UCSD-AML1 (cell line): ENCODE data around the gene PRSS12.
"Not testable (repeated sequence)": the region's sequence is repeated elsewhere in the genome, so short reads cannot be mapped to it uniquely, and the experiment has no call there.

Source experiments
- DNase-seq: peaks from one replicate; lab custom pipeline; 2025; ENCODE audit not compliant: unreplicated experiment; lab: John Stamatoyannopoulos, UW

The PRSS12 gene, protein sequence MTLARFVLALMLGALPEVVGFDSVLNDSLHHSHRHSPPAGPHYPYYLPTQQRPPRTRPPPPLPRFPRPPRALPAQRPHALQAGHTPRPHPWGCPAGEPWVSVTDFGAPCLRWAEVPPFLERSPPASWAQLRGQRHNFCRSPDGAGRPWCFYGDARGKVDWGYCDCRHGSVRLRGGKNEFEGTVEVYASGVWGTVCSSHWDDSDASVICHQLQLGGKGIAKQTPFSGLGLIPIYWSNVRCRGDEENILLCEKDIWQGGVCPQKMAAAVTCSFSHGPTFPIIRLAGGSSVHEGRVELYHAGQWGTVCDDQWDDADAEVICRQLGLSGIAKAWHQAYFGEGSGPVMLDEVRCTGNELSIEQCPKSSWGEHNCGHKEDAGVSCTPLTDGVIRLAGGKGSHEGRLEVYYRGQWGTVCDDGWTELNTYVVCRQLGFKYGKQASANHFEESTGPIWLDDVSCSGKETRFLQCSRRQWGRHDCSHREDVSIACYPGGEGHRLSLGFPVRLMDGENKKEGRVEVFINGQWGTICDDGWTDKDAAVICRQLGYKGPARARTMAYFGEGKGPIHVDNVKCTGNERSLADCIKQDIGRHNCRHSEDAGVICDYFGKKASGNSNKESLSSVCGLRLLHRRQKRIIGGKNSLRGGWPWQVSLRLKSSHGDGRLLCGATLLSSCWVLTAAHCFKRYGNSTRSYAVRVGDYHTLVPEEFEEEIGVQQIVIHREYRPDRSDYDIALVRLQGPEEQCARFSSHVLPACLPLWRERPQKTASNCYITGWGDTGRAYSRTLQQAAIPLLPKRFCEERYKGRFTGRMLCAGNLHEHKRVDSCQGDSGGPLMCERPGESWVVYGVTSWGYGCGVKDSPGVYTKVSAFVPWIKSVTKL

DNA sequence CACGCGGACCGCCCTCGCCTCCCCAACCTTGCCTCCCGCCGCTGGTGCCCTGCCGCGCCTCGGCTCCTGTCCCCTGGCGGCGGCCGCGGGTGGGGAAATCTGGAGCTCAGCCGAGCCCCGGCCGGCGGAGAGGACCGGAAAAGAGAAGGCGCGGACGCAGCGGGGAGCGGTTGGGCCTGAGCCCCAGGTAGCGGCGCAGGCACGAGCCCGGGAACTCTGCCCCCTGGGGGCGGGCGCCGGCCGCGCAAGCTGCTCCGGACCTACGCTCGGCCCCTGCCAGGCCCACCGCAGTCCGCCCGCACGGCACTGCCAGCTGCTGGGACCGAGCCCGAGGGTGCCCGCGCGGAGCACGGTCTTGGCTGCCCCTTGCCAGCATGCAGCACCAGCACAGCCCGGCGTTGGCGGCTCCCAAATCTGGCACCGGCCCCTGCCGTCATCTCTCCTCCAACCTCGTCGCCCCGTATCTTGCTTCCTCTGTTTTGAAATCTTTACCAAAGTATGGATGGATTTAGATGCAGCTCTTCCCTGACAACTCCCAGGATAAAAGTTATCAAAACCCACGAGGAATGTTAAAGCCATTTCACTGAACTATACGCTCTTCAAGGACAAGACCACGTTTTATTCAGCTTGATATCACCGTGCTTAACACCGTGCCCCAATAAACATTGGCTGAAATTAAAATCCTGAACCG lies at the start of gene PRSS12:
PRSS12 (minus strand) TSS at position 161 of the 691 bp plus-strand sequence. CDS start 283 bp downstream, outside the sequence.
- peak; percentile 15 for DNase-seq

DNA sequence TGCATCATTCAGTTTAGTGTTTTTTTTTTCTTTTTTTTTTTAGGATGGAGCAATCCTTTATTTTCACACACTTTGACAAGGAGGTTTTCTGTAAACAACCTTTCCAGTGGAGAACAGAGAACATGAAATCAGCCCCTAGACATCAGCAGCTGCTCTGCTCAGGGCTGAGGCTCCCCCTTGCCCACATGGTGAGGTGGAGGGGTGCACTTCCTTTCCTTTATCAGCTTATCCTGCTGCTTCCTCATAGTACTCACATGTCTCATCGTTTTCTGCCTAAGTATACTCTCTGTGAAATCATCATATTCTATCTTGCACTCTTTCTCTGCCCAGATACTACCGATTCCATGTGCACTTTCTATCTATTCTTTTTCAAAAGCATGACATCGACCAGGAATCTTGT lies 47.6 kb upstream of the PRSS12 start:
- peak; percentile 11 for DNase-seq

DNA sequence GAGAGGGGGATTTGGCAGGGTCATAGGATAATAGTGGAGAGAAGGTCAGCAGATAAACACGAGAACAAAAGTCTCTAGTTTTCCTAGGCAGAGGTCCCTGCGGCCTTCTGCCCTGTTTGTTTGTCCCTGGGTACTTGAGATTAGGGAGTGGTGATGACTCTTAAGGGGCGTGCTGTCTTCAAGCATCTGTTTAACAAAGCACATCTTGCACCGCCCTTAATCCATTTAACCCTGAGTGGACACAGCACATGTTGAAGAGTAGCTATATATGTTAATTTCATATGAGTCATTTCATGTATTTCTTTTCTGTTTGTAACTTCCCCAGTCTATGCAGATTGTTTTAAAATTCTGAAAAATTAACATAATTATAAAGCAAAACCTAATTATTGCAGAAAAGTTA lies 47.1 kb upstream of the PRSS12 start:
- DNase-seq = not testable (repeated sequence)

DNA sequence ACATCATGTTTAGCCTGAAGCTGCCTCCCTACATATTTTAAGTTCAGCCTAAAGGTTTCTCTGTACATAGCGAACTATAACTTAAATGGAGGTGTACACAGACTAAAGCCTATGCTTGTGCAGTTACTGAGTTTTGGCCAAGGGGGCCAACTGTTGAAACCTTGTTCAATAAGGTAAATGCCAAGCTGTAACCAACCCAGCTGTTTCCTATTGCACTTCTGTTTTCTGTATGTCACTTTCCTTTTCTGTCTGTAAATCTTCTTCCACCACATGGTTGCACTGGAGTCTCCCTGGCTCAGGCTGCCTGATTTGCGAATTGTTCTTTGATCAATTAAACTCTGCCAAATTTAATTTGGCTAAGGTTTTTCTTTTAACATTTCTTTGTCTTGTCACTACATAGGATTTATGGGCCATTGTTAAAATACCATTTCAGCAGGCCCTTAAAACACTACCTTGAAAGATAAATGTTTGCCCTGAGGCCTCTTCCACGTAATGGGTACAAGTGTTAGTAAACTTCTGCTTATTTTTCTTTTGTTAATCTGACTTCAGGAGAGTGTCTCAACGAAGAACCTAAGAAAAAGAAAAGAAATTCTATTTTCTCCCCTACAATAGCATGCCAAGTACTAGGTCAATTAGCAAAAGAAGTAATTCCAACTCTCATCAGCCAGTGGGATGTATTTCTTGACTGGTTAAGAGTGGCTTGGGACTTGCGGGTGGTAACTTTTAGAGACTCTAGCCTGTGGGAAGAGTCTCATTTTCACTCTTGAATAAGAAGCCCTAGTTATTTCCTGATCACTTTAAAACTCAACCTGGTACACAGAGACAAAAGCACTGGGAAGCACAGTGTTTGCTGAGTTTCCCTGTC lies 45.7 kb upstream of the PRSS12 start:
- no peak for DNase-seq

DNA sequence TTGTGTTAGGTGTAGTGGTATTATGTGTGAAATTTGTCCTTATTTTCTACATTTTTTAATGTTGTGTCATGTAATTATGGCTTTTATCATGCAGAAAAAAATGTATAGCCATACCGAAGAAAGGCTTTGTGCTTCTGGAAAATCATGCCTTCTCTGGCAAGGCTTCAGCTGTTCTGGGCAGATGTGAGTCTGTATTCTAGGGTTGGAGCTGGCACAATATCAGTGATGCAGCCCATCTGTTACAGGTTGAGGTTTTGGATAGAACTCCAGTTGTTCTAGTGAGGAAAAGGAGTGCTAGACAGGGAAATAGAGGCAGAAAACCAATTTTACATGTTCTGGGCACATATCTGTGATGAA lies 44.8 kb upstream of the PRSS12 start:
- DNase-seq = no peak

DNA sequence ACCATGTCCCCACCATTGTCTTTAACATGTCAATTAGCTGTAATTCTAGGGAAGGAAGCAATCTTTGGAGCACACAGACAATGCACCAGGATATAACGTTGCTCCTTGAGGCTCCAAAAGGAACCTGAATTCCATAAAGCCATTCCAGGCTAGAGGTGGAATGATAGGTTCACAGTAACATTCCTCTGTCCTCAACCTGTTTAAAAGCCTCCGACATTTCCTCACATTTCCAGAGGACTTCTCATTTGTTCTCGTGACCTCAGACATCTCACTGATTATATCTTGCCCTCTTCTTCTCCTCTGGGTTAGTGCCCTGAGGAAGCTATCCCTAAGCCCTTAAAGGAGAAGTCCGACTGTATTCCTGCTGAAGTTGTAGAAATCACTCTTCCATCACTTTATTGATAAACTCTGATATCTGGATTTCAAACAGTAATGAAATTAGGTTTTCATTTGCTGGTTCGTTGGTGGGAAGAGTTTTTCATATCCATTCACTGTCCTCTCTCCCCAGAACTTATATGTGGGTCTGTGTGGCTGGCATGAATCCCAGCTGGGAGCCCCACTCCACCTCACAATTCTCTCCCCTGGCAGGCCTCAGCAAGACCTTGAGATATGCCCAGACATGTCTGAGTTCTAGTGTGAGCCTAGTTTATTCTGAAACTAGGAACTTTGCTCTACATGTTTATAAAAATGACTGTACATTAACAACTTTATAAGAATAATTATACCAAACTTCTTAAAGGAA lies 44.2 kb upstream of the PRSS12 start:
- no peak for DNase-seq

DNA sequence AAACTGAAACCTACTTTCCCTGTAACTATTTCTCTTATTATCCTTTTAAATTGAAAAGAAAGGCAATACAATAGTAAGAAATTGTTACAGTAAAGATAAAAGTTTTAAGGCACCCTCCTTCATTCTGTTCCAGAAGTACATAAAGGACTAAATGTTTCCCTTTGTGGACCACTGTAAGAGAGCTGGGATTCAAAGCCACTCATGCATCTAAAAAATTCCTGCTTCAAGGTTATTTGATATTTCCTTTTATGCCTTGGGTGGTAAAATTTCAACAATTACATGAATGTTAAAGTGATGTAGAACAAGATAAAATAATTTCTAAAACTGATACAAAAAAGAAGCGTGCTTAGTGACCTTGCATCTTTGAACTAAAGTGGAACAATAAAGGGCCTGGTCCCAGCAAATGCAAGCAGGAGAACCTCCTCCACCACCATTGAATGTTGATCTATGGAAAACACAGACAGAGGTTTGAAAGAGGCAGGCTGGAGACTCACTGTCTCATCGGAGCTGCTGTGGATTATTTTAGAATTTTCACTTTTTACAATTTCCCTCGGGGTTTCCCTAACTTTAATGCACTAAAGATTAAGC lies 42.3 kb upstream of the PRSS12 start:
- no peak for DNase-seq

DNA sequence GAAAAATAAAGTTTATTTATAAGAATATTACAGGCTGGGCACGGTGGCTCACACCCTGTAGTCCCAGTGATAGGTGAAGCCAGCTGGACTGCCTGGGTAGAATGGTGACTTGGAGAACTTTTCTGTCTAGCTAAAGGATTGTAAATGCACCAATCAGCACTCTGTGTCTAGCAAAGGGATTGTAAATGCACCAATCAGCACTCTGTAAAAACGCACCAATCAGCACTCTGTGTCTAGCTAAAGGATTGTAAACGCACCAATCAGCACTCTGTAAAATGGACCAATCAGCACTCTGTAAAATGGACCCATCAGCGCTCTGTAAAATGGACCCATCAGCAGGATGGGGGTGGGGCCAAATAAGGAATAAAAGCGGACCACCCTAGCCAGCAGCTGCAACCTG lies 39.7 kb upstream of the PRSS12 start:
- DNase-seq = not testable (repeated sequence)

DNA sequence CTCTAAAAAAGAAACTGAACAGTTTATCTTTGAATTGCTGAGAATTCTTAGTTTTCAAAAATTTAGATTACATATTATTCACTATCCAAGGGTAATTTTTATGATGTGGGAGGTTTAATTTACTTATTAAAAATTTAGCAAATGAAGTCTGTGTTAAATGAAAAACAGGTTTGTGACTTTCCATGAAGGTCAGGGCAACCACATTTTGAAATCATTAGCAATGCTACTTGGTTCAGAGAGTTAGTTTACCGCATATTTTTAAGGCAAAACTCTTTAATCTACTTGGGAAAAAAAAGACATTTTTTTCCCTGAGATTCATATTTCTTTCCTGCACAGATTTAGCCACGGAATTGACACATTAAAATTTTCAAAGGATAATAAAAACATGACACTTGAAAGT lies 37.3 kb upstream of the PRSS12 start:
- no peak for DNase-seq

DNA sequence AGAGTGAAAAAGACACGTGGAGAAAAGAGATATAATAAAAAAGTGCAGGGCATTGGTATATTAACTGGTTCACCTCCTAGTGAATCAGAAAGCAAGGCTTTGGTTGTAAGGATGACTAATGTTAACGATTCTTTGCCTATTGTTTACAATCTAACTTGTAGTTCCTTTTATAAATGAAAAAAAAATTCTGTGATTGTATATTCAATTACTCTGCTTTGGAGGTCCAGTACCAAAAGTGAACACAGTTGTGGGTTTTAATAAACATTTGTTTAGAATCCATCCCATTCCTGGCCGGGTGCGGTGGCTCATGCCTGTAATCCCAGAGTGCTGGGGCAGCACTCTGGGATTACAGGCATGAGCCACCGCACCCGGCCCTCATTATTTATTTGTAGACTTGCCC lies 36.9 kb upstream of the PRSS12 start:
- DNase-seq = no peak

DNA sequence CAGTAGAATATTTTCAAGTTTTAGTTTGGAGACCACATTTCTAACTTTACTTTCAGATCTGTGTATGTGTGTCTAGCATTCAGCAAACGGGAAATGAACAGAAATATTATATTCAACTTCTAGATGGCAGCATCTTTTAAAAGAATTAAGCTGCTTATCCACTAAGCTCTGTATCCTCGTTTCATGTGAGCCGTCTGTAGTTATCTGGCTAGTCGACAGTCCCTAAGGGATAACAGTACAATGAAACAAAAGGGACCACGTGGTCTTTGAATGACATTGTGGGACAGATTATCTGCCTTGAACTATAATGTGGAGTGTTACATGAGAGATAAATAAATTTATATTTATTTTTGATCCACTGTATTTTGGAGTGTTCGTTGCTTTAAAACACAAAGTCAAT lies 35.8 kb upstream of the PRSS12 start:
- no peak for DNase-seq

DNA sequence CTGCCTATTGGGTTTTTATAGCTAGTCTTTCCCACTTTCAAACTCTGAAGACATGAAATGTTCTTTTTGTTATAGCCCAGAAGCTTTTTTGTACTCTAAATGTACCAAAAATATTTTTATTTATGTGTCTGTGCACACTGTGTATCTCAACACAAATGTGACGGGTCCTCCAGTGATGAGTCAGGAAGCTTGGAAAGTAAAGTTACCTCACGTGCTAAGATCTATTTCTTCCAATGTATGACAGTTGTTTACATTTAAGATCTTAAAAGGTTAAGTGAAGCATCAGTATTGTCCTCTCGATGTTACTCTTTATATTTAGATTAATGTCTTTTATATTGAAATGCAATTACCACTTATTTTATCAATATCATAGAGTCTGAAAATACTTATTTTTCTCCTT lies 29.1 kb upstream of the PRSS12 start:
- DNase-seq = no peak

DNA sequence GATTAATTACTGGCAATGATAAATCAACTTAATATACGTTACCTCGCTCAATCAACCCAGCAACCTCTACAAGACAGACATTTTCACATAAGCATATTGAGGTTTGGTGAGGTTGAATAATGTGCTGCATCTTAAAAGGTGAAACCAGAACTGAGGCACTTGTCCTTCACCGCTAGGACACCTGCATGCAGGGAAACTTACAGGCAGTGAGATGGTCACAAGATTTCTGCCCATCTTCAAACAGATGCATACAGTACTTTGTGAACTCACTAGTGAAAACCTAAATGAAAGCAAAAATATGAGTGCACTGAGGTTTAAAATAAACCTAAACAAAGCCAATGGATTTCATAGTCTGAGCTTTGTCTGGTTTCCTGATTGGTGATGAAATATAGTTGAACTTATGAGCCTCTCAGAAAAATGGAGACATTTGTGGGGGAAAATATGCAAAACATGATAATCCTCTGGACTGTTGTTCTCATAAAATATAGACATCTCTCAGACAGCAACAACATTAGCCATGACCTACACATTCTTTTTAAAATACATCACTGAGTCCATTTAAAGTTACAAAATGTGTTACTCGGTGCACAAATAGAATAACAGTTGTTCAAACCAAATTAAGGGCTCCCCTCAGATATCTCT lies 20.9 kb upstream of the PRSS12 start:
- DNase-seq = no peak

DNA sequence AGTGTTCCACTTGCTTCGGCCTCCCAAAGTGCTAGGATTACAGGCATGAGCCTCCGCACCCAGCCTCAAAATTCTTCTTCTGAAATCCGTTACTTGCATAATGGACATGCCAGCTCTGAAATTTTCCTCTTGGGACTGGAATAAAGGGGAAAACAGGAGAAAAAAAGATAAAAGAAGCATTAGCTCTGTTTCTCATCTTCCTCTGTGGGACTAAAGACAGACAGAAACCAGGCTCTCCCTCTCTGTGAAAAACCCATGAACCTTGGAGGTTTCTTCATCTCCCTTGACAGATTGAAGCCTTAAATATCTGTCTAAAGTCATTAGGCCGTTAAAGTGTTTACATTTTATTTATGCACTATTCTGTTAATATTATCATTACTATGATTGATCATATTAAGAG lies 19.4 kb upstream of the PRSS12 start:
- DNase-seq = no peak

DNA sequence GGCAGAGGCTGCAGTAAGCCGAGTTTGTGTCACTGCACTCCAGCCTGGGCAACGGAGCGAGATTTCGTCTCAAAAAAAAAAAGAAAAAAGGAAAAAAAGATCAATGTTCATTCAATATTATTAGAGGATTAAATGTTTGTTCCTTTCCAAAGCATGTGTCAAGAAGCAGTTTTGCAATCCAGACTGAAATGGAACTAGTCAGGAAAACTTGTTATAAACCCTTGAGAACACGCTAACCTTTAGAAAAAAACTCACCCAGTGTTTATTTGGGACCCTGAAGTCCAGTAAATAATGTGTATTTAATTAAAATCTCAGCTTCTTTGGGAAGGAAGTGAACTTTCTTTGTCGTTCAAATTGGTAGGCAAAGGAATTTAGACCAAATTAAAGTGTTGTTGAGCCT lies 16.4 kb upstream of the PRSS12 start:
- no peak for DNase-seq

DNA sequence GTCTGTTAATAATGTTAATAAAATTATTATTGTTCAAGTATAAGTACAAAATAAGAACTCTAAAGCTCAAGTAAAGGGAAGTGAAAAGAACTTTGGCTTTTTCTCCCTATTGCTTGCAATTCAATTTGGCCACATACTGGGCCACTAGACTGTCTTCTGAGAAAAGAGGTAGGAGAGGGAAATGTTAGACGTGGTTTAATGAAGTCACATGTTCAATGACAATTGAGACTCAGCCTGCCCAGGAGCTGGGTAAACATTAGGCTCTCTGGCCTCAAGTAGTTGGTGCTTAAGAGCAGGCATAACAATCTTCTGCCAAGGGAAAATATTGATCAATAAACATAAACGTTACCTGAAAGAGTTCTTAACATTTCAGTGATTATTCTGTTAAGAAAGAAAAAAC lies 15.1 kb upstream of the PRSS12 start:
- DNase-seq = no peak

DNA sequence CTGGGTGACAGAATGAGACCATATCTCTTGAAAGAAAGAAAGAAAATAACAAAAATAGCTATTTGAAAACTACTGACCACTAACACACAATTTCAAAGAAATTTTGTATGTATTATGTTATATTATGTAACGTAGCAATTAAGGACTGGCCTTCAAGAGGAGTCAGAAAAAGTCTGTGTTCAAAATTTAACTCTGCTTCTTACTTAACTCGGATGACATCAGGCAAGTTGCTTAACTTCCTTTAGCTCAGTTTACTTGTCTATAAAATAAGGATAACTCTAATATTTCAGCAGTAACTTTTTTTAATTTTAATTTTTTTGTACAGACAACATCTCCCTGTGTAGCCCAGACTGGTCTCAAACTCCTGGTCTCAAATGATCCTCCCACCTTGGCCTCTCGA lies 14.6 kb upstream of the PRSS12 start:
- DNase-seq = no peak

DNA sequence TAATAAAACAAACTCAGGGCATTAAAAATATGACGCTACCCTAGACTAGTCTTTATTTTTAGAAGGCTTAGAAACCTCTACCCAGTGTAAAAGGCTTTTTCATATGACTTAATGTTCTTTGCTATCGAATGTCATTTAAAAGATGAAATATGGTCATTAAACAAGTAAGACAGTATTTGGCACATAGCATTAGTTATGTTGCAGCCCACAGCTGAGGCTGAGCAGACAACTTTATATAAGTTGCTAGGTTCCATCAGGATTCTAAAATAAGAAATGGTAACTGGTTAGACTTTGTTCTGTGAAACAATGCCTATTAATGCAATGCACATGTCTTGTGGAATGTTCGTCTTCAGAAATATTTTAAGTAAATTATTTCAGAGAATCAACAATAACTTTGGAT lies 10.4 kb upstream of the PRSS12 start:
- DNase-seq = no peak

DNA sequence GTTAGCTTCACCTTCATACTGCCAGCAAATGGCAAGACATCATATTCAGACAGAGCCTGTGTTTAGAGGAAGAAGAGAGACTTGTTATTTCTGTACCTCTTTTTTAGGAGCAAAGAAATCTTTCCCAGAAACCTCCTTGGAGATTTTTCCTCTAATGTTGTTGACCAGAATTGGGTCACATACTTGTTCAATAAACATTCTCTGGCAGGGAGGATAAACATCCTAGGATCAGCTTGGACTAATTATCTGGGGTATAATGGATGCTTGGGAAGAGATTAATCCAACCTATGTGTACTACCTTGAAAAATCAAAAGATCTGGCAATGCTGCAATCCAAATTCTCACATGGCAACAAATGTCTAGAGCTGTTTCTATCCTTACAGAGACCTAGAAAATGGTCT lies 8.4 kb upstream of the PRSS12 start:
- no peak for DNase-seq
